Measurements from ENCODE around the gene RSL1D1. TPM values are rescaled to one million over a fixed set of nuclear protein-coding genes. Genes with fewer than 3 reads are reported as not detected.

The RSL1D1 gene
- total and polyA plus RNA-seq, 2 of the 8 experiments (the other 6 are each of a cell fraction or from before 2014, with no cell fraction given), result 41.3 to 292 TPM

DNA sequence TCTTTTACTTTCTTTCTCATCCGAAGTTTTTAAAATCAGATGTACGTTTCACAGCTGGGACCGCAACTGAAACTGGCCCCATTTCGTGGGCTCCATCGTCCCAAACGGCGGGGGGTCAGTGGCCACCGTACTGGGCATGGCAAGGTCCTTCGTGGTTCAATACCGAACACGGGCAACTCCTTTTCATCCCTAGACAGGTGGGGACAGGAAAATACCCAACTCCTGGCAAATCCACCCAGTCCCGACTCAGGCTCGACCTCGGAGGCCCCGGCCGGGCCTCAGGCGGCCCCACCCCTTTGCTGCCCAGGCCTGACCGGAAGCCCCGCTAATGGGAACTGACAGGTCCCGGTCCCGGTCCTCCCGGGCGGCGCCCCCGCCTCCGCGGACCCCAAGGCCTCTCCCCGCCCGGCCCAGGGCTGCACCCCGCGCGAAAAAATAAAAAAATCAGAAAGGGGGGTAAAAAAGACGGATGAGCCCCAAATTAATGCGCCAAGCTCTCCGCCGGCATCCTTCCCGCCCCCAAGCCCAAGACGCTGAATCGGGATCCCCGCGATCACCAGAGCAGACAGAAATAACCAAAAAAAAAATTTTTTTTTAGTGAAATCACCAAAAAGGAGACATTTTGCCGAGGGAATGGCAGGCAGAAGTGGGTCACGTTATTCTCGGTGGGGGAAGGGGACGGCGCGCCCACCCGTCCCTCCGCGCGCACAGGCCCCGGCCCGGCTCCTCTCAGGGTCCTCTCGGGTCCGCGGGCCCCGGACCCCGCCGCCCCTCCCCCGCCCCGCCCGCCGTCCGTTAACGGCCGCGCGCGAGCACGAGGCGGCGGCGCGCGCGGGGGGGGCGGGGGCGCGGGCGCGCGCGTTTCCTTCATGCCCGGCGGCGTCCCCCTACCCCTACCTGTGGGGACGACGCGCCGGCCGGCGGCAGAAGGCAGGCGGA, 54.8 kb downstream of the RSL1D1 start (continued):
- TF ChIP-seq, protein P1, sequence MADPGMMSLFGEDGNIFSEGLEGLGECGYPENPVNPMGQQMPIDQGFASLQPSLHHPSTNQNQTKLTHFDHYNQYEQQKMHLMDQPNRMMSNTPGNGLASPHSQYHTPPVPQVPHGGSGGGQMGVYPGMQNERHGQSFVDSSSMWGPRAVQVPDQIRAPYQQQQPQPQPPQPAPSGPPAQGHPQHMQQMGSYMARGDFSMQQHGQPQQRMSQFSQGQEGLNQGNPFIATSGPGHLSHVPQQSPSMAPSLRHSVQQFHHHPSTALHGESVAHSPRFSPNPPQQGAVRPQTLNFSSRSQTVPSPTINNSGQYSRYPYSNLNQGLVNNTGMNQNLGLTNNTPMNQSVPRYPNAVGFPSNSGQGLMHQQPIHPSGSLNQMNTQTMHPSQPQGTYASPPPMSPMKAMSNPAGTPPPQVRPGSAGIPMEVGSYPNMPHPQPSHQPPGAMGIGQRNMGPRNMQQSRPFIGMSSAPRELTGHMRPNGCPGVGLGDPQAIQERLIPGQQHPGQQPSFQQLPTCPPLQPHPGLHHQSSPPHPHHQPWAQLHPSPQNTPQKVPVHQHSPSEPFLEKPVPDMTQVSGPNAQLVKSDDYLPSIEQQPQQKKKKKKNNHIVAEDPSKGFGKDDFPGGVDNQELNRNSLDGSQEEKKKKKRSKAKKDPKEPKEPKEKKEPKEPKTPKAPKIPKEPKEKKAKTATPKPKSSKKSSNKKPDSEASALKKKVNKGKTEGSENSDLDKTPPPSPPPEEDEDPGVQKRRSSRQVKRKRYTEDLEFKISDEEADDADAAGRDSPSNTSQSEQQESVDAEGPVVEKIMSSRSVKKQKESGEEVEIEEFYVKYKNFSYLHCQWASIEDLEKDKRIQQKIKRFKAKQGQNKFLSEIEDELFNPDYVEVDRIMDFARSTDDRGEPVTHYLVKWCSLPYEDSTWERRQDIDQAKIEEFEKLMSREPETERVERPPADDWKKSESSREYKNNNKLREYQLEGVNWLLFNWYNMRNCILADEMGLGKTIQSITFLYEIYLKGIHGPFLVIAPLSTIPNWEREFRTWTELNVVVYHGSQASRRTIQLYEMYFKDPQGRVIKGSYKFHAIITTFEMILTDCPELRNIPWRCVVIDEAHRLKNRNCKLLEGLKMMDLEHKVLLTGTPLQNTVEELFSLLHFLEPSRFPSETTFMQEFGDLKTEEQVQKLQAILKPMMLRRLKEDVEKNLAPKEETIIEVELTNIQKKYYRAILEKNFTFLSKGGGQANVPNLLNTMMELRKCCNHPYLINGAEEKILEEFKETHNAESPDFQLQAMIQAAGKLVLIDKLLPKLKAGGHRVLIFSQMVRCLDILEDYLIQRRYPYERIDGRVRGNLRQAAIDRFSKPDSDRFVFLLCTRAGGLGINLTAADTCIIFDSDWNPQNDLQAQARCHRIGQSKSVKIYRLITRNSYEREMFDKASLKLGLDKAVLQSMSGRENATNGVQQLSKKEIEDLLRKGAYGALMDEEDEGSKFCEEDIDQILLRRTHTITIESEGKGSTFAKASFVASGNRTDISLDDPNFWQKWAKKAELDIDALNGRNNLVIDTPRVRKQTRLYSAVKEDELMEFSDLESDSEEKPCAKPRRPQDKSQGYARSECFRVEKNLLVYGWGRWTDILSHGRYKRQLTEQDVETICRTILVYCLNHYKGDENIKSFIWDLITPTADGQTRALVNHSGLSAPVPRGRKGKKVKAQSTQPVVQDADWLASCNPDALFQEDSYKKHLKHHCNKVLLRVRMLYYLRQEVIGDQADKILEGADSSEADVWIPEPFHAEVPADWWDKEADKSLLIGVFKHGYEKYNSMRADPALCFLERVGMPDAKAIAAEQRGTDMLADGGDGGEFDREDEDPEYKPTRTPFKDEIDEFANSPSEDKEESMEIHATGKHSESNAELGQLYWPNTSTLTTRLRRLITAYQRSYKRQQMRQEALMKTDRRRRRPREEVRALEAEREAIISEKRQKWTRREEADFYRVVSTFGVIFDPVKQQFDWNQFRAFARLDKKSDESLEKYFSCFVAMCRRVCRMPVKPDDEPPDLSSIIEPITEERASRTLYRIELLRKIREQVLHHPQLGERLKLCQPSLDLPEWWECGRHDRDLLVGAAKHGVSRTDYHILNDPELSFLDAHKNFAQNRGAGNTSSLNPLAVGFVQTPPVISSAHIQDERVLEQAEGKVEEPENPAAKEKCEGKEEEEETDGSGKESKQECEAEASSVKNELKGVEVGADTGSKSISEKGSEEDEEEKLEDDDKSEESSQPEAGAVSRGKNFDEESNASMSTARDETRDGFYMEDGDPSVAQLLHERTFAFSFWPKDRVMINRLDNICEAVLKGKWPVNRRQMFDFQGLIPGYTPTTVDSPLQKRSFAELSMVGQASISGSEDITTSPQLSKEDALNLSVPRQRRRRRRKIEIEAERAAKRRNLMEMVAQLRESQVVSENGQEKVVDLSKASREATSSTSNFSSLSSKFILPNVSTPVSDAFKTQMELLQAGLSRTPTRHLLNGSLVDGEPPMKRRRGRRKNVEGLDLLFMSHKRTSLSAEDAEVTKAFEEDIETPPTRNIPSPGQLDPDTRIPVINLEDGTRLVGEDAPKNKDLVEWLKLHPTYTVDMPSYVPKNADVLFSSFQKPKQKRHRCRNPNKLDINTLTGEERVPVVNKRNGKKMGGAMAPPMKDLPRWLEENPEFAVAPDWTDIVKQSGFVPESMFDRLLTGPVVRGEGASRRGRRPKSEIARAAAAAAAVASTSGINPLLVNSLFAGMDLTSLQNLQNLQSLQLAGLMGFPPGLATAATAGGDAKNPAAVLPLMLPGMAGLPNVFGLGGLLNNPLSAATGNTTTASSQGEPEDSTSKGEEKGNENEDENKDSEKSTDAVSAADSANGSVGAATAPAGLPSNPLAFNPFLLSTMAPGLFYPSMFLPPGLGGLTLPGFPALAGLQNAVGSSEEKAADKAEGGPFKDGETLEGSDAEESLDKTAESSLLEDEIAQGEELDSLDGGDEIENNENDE (IDR thresholded peaks at IDR 0.05; ENCODE audit: insufficient replicate concordance, low read length), result no peak
- no peak for TF ChIP-seq CHD2 (IDR thresholded peaks at IDR 0.05; ENCODE audit: low read length)
- TF ChIP-seq RXRA (IDR thresholded peaks at IDR 0.05; ENCODE audit: insufficient read depth, low read depth, low read length), result no peak
- TF ChIP-seq SAP30 (IDR thresholded peaks at IDR 0.05; ENCODE audit: insufficient read depth, insufficient replicate concordance, low read length), result peak; percentile 70
- TF ChIP-seq TAF7 (optimal IDR thresholded peaks at IDR 0.05; ENCODE audit: borderline replicate concordance, low read depth, low read length), result no peak
- no peak for TF ChIP-seq TBP (IDR thresholded peaks at IDR 0.05; ENCODE audit: low read depth, low read length)
- TF ChIP-seq KDM4A (IDR thresholded peaks at IDR 0.05; ENCODE audit: low read depth, low read length, severe bottlenecking), result peak; percentile 0
- TF ChIP-seq GABPA (IDR thresholded peaks at IDR 0.05; ENCODE audit: borderline replicate concordance, insufficient read depth, low read length), result no peak
- TF ChIP-seq TEAD4 (IDR thresholded peaks at IDR 0.05; ENCODE audit: low read depth, low read length), result no peak

All from H1 (cell line).